GM19193 (cell line): ENCODE results near the gene GALNT9.

Experiments
- POLR2A ChIP-seq: IDR thresholded peaks from 4 replicates; pipeline ENCODE4 v1.6.1; 2011; ENCODE audit not compliant: insufficient read depth, insufficient read length; ENCODE audit errors: extremely low read depth

Gene GALNT9

DNA sequence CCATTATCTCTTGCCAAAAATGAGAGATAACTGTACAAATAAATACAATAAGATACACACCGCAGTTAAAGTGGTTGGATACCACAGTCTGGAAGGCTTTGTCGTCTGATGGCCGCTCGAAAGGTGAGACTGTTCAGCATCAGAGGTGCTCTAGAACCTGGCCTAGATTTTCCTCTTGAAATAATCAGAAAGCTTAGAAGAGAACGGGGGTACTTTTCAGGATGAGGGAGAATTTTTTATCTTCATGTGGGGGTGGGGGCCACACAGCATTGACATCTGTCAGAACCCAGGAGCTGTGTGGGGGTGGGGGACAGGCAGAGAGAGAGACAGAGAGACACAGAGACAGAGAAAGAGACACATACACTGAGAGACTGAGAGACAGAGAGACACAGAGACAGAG is 90.5 kb downstream of the GALNT9 start:
- TF ChIP-seq POLR2A: no peak

DNA sequence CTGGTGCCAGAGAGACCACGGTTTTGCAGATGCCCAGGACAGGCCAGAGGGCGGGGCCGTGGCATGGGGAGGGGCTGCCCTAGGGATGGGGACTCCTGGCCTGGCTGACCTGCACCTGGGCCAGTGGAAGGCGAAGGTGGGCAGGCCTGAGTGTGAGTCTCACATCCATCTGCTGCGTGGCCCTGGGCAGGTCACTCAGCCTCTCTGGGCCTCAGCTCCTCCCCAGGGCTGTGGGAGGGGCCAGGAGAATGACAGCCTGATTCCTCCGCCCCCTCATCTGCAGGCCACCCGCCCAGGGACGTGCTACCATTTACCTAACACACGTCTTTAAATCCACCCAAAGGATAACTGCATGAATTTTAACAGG is 90.9 kb downstream of the GALNT9 start:
- TF ChIP-seq POLR2A: no peak

DNA sequence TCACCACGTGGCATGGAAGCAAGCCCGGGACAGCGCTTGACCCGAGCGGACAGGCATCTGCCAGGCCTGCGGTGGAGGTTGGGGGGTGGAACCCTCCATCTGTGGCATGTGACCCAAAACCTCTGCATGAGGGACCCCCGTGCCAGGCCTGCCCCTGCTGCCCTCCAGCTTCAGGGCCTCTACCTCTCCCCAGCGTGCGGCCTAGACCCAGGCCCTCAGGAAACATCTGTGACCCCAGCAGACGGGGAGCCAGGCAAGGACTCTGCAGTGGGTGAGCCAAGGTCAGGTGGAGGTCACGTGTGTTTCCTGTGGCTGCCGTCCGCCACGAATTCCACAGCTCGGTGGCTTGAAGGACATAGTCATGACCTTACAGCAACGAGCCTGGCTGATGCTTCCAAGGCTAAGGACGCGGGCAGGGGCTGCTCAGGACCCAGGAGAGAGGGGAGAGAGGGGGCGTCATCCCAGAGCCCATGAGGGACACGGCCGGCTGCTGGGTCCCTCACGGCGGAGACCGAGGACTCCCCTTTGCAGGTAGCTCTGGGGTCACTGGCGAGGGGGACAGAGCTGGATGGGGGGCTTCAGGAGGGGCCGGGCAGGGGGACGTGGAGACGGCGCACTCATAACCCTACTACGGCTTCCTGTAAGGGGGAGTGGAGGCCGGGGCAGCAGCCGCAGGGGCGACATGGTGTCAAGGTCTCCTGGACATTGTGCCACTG is 91.5 kb downstream of the GALNT9 start:
- no peak for TF ChIP-seq POLR2A

DNA sequence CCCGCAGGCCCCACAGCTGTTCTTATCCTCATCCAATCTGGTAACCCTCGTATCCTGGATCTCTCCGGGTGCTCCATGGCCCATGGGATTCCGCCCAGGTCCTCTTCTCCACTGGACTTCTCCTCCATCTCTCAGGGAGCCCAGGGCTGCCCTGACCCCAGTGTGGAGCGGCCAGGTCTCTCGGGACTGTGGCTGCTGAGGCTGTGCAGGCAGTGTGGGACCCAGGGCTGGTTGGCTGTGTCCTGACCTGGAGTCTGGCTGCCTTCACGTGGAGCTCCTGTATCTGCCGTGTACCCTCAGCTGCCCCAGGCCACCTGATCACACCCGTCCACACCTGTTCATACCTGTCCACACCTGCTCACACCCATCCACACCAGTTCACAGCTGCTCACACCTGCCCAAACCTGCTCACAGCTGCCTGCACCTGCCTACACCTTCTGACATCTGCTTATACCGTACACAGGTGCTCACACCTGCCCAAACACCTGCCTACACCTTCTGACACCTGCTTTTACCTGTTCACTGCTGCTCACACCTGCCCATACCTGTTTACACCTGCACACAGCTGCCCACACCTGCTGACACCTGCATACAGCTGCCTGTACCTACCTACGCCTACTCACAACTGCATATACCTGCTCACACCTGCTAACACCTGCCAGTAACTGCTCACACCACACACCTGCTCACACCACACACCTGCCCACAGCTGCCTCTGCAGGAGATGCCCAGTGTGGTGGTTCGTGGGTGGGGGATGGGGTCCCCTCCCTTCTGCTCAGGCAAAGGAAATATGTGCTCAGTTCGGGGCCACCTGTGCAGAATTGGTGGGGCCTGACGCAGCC is 92.2 kb downstream of the GALNT9 start:
- TF ChIP-seq POLR2A: no peak

DNA sequence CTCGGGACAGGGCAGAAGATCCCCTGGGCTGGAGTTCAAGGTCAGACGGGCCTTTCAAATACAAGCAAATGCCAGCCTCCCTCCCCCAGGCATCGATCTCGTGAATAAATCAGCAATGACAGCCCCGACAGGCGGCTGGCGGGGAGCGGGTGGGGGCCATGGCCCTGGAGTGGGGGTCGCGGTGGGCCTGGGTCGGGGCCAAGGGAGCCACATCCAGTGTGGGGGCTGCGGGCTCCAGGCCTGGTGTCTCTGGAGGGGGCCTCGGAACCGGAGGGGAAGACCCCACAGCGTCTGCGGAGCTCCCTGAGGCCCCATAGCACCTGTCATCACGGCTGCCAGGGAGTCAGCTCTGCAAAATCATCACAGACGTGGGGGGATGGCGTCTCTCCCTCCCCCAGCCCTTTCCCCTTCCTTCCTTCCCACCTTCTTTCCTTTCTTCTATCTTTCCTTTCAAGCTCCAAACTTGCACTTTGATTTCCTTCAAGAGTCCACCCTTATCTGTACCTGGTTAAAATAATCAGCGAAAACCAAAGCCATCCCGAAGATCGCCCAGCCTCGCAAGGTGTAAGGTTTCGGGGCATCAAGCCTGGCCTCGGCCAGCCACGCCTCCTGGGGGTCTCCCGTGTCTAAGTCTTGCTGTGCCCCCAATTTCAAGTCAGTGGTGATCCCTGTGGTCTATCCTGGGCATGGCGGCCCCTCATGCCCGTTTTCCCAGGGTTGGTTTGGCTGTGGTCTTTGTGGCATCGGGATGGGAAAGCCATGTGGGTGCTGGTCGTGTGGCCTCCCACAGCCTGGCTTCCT is 93.1 kb downstream of the GALNT9 start:
- TF ChIP-seq POLR2A: no peak

DNA sequence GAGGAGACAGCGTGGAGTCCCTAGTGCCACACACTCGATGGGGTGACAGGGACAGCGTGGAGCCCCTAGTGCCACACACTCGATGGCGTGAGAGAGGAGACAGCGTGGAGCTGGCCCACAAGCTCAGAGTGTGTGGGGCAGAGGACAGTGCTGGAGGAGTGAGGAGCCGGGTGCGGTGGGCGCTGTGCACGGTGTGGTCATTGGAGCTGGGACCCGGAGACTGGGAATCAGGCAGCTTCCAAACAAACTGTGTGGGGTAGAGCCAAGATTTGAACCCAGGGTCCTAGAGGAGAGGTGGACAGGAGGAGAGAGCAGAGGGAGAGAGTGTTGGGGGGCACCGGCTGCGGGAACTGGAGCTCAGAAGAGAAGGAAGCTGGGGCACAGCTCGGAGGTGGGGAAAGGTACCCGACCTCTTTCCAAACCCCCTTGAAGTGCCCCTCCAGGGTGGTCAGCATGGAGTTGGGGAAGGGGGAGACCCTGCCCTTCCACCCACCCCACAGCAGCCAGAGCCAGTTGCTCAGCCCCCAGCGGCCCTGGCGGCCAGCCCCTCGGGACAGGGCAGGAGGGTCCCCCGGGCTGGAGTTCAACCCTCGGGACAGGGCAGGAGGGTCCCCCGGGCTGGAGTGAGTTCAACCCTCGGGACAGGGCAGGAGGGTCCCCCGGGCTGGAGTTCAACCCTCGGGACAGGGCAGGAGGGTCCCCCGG is 94.1 kb downstream of the GALNT9 start:
- no peak for TF ChIP-seq POLR2A

DNA sequence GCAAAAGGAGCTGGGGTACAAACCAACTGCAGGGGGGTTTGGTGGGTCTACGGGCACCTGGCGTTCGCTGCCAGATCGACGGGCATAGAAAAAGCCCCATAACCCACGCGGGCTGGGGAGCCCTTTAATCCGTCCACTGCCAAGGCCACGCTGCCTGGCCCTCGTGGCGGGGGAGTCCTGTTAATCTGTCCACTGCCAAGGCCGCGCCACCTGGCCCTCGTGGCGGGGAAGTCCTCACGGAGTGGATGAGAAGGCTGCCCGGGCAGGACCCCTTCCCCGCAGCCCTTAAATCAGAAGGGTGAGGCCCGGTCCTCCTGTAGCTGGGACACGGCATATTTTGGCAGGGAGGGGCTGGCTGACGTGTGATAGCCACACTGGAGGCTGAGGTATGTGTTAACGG is 99.0 kb downstream of the GALNT9 start:
- no peak for TF ChIP-seq POLR2A

DNA sequence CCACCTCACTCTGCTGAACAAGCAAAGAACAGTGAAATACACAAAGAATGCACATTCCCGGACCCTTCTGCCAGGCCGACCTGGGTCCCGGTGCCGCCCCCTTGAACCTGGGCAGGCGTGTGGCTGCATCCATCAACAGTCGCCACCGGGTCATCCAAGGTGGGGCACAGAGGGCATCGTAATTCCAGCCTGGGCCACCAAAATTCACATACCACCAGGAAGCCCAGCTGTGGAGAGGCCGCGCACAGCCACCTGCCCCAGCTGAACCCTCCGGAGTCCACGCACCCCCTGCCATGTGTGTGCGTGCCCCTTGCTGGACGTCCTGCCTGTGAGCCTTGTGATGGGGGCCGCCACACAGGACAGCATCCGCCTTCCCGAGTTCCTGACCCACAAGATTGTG is 99.5 kb downstream of the GALNT9 start:
- no peak for TF ChIP-seq POLR2A

DNA sequence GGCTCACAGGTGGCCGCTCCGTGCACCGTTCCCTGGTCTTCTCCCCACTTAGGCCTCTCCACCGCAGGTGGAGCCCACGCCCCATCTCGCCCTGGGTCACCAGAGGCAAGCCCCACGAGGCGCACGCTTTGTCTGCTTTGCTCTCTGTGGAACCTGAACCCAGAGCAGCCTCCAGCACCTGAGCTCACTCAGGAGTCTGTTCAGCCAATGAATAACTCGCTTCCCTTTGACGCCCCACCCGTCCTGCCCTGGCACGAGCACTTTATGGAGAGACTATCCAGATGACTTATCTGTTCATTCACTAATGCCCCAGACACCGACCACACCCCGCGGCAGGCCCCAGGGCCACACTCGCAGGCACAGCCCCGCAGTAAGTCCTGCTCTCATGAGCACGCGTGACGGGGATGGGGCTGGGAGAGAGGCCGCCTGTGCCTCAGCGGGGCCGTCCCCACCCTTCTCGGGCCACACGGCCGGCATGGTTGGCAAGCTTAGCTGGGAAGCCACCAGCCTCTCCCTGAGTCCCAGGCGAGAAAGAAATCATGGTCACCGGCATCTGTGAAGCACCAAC is 100.1 kb downstream of the GALNT9 start:
- no peak for TF ChIP-seq POLR2A

DNA sequence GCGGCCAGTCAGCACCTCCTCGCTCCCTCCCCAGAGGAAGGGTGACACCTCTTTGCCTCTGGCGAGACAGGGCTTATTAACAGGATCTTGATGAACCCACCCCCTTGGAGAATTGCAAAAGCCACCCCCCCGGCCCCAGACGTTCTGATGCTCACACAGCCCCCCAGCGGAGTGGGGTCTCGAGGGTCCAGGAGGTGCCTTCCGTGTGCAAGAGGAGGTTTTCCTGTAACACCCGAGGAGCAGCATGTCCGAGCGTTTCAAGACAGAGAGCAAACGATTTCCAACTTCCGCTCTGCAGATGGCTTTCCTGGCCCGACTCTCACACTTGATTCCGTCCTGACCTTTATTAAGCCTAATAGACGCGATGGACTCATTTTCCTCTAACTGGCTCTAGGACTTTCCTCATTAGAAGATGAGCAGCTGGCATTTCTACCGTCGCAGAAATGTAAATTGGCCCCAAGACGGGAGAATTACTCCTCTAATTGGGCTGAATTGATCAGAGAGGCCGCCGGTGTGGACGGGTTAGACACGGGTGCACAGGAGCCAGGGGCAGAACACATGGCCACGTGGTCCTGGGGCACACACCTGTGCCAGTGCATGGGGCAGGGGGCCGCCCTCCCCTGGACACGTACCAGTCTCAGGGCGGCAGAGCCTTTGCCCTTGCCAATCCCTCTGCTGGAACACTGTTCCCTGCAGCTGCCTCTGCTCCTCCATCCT is 100.8 kb downstream of the GALNT9 start:
- TF ChIP-seq POLR2A: no peak

DNA sequence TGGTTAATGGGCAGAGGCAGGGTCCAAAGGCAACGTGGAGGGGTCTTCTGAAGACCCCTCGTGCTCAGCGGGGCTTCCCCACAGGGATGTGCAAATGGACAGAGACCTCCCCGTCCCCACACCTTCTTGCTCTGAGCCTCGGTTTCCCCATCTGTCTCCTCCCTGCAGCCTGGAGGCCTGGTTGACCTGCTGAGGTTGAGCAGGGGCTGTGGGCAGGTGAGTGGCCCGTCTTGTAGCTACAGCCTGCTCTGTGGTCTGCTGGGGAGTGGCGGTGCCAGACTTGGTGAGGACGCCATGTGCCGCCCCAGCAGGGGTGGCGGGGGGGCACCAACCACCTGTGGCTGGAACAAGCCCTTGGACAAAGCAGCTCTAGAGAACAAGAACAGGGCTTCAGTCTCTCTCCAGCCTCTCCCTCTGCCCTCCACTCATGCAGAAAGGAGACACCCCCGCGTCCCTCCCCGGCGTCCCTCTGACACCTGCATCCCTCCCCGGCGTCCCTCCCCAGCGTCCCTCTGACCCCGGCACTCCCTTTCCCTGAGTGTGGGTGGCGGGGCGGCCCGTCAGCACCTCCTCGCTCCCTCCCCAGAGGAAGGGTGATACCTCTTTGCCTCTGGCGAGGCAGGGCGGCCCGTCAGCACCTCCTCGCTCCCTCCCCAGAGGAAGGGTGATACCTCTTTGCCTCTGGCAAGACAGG is 101.5 kb downstream of the GALNT9 start:
- TF ChIP-seq POLR2A: no peak

DNA sequence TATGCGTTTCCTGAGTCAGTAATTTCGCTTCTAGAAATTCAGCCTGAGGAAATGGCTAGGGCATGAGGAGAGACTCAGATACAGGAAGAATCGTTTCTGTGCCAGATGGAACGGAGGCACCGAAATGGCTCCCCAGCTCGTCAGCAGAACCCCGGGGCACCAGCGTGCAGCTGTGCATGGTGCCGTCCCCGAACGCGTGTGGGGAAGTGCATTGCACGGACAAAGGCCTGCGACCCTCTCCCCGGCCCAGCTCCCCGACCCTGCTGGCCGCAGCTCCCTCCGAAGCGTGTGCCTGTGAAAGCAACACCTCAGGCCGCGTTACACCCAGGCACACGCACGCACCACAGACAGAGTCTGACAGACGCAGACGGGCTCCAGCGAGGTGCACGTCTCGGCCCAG is 102.3 kb downstream of the GALNT9 start:
- no peak for TF ChIP-seq POLR2A

DNA sequence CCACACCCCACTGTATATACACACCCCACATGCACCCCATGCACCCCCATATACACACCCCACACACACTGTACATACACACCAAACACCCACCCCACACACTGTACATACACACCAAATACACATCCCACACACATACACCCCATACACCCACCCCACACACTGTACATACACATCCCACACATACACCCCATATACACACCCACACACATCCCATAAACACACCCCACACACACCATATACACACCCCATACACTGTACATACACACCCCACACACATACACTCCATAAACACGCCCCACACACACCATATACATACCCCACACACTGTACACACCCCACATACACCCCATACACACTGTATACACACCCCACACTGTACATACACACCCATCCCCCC is 102.8 kb downstream of the GALNT9 start:
- TF ChIP-seq POLR2A: no peak
